Measurements from ENCODE around the gene COL24A1. TPM values are rescaled to one million over a fixed set of nuclear protein-coding genes. Genes with fewer than 3 reads are reported as not detected.

The COL24A1 gene
- total and polyA plus RNA-seq, 7 donors: 0.03 to 1.3 (median 0.13) TPM

DNA sequence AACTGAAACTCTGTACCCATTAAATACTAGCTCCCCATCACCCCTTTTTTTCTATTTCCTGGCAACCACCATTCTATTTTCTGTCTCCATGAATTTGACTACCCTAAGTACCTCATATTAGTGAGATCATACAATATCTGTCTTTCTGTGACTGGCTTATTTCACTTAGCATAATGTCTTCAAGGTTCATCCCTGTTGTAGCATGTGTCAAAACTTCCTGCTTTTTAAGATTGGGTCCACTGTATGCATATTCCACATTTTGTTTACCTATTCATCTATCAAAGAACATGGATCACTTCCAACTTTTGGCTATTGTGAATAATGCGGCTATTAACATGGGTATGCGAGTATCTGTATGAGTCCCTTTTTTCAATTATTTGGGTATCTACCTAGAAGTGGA, 266.7 kb downstream of the COL24A1 start:
- Histone ChIP-seq H3K4me3 (no peak overlapping the region), H3K4me1 (no peaks in the 10 kb centered on the region), H3K9me3 (no peaks in the 10 kb centered on the region), H3K27me3 (ENCODE audit: insufficient read depth in 3 of 3, low read length in 2 of 3) (no peaks in the 10 kb centered on the region), H3K36me3 (ENCODE audit: insufficient read depth in 1 of 2, low read depth in 1 of 2) (no peaks in the 10 kb centered on the region), H3K27ac (no peak overlapping the region)
- intact Hi-C loops (cut with DNase I): no loop called here
- DNase-seq (no peak), ATAC-seq (no peak)
- TF ChIP-seq CTCF (IDR thresholded peaks at IDR 0.05): no peak
- 88 to 99% (median 89%) methylated on average over 2 of the region's 2 CpGs for WGBS, 3 donors

GRCh38 chr1:85888921-85889320, 267.7 kb downstream of the COL24A1 start:
- Histone ChIP-seq H3K4me1 (no peaks in the 10 kb centered on the region), H3K27me3 (ENCODE audit: insufficient read depth in 3 of 3, low read length in 2 of 3) (no peaks in the 10 kb centered on the region), H3K27ac (no peak overlapping the region), H3K36me3 (ENCODE audit: insufficient read depth in 1 of 2, low read depth in 1 of 2) (no peaks in the 10 kb centered on the region), H3K9me3 (no peaks in the 10 kb centered on the region), H3K4me3 (no peak overlapping the region)
- no peak for ATAC-seq
- no peak for TF ChIP-seq CTCF (IDR thresholded peaks at IDR 0.05)
- 55 to 74% (median 59%) methylated on average over 3 of the region's 3 CpGs for WGBS, 3 donors
- no peak for DNase-seq
- intact Hi-C loops (cut with DNase I): no loop called here

- ATAC-seq (no peak), DNase-seq (no peak)
- Histone ChIP-seq H3K36me3 (ENCODE audit: insufficient read depth in 1 of 2, low read depth in 1 of 2) (no peaks in the 10 kb centered on the region), H3K9me3 (no peaks in the 10 kb centered on the region), H3K27ac (no peak overlapping the region), H3K4me3 (no peak overlapping the region), H3K27me3 (ENCODE audit: insufficient read depth in 3 of 3, low read length in 2 of 3) (no peaks in the 10 kb centered on the region), H3K4me1 (no peaks in the 10 kb centered on the region)
- WGBS, 3 donors: 48 to 54% (median 53%) methylated on average over 1 of the region's 1 CpG
- TF ChIP-seq CTCF (IDR thresholded peaks at IDR 0.05): peak; percentile 28
- intact Hi-C loops (cut with DNase I): no loop called here
Measured at GRCh38 chr1:85884372-85885035, 272.1 kb downstream of the COL24A1 start.

- Histone ChIP-seq H3K27ac (no peak overlapping the region), H3K27me3 (ENCODE audit: insufficient read depth in 3 of 3, low read length in 2 of 3) (no peaks in the 10 kb centered on the region), H3K4me3 (no peak overlapping the region), H3K4me1 (no peaks in the 10 kb centered on the region), H3K9me3 (no peaks in the 10 kb centered on the region), H3K36me3 (ENCODE audit: insufficient read depth in 1 of 2, low read depth in 1 of 2) (no peaks in the 10 kb centered on the region)
- intact Hi-C loops (cut with DNase I): no loop called here
- DNase-seq (no peak), ATAC-seq (no peak)
- no peak for TF ChIP-seq CTCF (IDR thresholded peaks at IDR 0.05)
Measured at GRCh38 chr1:85867189-85867588, 289.4 kb downstream of the COL24A1 start.

DNA sequence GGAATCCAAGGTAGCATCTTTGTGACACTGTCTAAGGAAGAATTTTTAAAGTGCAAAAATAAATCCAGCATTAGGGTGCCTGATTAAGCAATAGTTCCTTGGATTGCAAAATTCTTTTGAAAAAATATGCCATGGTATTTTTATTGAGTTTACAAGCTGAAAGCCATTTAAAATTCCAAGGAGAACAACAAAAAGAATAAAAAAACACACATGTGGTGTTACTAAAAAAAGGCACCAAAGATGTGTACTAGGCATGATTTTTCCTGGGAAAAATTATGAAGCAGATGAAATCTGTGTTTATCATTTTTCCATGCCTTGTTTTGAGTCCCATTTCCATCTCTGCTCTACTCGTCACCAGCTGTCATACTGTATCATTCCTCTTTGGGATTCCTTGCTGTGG, 291.4 kb downstream of the COL24A1 start:
- 16 to 52% (median 42%) methylated on average over 1 of the region's 1 CpG for WGBS, 3 donors
- Histone ChIP-seq H3K4me3 (no peak overlapping the region), H3K9me3 (no peaks in the 10 kb centered on the region), H3K36me3 (ENCODE audit: insufficient read depth in 1 of 2, low read depth in 1 of 2) (no peaks in the 10 kb centered on the region), H3K27ac (no peak overlapping the region), H3K4me1 (no peaks in the 10 kb centered on the region), H3K27me3 (ENCODE audit: insufficient read depth in 3 of 3, low read length in 2 of 3) (no peaks in the 10 kb centered on the region)
- intact Hi-C loops (cut with DNase I): no loop called here
- DNase-seq (no peak), ATAC-seq (peak in 1 of 4 donors; percentile 26)
- no peak for TF ChIP-seq CTCF (IDR thresholded peaks at IDR 0.05)

Data from psoas muscle (tissue), 8 donors.